SIG-M5 (cell line): ENCODE measurements around the gene B3GAT3.
"Not testable (repeated sequence)": the region's sequence is repeated elsewhere in the genome, so short reads cannot be mapped to it uniquely, and the experiment has no call there.

Experiments used
- DNase-seq: peaks from one replicate; lab custom pipeline; 2025; lab: John Stamatoyannopoulos, UW

B3GAT3 gene

GRCh38 chr11:62577046-62577714, 44.6 kb downstream of the B3GAT3 start:
- DNase-seq = no peak

DNA sequence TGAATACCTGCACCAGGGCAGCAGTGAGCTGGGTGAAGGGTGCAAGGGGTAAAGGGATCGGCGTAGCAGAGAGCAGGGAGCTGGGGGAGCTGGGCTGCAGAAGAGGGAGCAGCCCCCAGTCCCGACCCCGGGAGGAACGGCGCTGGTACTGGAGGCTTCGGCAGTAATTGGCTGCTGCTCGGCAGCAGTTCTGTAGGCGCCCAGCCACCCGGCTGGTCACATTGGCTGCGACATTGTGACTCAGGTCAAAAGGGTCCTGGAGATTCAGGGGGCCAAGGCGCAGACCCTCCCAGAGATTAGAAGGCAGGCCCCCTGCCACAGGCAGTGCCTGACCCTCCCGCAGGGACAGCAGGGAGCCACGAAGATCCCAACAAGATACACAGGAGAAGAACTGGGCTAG, 45.9 kb downstream of the B3GAT3 start:
- DNase-seq = no peak

- no peak for DNase-seq
These were observed 46.6 kb downstream of the B3GAT3 start for GRCh38 chr11:62575156-62575555.

- DNase-seq = no peak
These were observed 47.3 kb downstream of the B3GAT3 start for GRCh38 chr11:62574363-62575071.

DNA sequence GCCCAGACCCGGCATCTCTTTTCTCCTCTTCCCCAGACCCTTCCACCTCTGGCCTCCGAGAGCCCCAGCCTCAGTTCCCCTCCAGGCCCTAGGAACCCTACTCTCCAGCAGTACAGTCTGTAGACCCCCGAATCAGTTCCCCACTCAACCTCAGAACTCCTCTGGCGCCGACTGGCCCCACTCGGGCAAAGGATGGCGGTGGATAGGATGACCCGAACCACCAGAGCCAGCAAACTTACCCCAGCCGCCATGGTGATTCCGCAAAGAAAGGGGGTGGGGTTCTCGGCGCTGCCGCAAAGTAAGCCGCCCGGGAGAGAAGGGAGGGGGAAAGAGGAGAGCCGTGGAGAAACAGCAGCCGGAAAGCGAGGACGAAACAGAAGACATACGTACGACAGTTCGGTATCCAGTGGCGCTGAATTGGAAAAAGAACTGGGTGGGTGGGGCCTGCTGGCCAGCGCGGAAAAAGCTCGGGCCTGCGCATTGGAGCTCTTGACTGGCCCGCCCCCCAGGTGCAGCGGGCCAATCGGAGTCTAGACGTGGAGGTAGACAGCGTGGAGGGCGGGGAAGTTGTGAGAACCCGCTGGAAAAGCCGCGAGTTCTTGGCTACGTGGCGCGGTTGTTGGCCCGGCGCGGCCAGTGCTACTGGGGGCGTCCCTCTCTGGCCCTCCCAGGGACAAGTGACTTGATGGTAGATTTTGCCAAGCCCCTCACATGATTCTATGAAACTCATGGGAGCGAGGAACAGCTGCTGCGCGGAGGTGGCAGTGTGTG, 48.0 kb downstream of the B3GAT3 start, which contains the start of gene EEF1G:
TSS of gene EEF1G (minus strand) at position 300 of the 771 bp plus-strand sequence. CDS start at position 251, 49 bp downstream.
- peak; percentile 96 for DNase-seq

DNA sequence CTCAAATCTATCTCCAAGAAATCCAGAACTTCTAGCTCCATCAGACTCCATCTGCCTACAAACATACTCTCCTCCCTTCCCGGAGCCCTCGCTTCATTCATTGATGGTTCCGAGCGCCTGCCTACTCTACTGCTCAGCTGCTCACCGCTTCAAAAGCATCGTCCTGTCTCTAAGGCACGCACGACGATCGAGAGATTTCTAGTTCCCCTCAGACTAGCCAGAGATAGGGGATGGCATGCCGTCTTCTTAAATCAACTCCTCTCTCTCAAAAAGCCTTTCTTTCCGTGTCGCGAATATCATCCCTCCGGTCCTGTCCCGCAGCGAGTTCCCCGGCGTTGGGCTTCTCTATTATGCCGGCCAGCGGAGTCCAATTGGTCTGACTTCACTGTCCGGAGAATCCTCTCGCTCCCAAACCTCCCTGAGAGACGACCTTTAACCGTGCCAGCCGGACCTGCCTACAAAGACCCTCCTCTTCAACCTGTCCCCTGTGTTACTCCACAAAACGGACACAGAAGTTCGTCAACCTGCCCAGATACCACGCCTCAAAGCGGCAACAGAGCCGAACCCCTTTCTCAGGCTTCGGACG, 48.7 kb downstream of the B3GAT3 start:
- no peak for DNase-seq

GRCh38 chr11:62572431-62572830, 49.4 kb downstream of the B3GAT3 start:
- DNase-seq = no peak

GRCh38 chr11:62571493-62571892, 50.3 kb downstream of the B3GAT3 start:
- not testable (repeated sequence) for DNase-seq

DNA sequence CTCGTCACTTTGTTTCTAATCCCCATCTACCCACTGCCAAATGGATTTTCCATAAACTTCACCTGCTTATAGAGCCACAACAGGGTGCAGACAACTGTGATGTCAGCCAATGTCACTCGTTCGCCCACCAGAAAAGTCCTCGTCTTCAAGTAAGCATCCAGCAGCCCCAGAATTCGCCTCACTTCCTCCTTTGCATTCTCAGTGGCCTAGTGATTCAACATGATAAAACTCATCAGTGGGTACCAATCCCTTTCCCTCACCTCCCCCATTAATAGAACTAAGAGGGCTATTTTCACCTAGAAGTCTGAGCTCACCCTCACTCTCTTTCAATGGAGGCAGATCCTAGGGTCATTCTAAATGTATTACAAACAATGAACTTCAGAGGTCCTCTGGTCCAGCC, 50.9 kb downstream of the B3GAT3 start:
- DNase-seq = not testable (repeated sequence)

GRCh38 chr11:62569611-62570010, 52.2 kb downstream of the B3GAT3 start:
- DNase-seq = no peak

DNA sequence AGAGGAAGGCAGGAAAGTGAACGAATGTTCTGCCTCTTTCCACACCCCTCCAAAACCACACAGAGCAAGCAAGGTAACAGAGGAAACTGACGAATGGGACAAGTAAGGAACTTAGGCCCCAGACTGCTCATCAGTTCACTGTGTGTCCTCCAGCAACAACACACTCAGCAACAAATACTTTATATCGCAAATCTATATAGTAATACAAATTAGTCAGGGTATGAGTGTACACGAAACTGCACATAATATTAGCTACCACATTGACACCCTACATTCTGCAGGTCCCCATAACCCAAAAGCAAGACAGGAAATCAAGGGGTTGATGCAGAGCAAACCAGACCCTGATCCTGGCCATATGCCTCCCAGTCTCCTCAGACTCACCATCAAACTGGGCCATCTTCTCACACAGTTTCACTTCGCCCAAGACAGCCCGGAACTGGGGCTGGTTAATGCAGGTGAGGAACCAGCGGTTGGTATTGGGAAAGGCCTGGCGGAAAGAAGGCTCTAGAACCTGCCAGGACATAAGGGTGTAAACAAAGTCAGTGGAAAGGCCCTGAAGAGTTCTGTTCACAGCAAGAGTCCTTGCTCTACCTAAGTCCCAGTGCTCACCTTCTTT, 54.7 kb downstream of the B3GAT3 start:
- DNase-seq = no peak

DNA sequence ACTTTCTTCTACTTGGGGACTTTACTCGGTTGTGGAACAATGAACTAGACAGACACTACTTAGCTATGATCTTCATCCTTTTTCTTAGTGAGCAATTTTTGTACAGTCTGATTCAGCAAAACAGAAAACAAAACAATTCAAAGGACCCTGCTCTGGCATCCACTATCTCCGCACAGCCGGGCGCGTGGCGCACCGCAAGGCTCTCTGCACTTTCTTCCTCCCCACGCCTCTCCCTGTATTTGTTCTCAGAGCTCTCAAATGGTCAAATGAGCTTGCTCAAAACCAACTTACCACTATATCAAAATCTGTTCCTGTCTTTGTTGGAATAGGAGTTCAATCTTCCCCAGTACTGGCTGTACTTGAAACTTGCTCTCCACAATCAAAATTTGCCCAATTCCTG, 55.5 kb downstream of the B3GAT3 start:
- no peak for DNase-seq
